Measurements from ENCODE around the gene CLRN3.

The CLRN3 gene

GRCh38 chr10:127872871-127873600 is 19.7 kb downstream of the CLRN3 start:
- no peak for DNase-seq

GRCh38 chr10:127872011-127872761 is 20.6 kb downstream of the CLRN3 start:
- DNase-seq = no peak

GRCh38 chr10:127871631-127872010 is 21.1 kb downstream of the CLRN3 start:
- no peak for DNase-seq

DNA sequence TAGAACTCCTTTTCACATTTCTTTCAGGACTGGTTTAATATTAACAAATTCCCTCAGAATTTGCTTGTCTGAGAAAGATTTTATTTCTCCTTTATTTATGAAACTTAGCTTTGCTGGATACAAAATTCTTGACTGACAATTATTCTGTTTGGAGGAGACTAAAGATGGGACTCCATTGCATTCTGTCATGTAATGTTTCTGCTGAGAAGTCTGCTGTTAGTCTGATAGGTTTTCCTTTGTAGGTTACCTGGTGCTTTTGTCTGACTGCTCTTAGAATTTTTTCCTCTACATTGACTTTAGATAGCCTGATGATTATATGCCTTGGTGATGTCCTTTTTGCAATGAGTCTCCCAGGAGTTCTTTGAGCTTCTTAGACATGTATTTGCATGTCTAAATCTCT is 23.4 kb downstream of the CLRN3 start:
- no peak for DNase-seq

- no peak for DNase-seq
These were observed 24.9 kb downstream of the CLRN3 start for GRCh38 chr10:127867805-127868204.

DNA sequence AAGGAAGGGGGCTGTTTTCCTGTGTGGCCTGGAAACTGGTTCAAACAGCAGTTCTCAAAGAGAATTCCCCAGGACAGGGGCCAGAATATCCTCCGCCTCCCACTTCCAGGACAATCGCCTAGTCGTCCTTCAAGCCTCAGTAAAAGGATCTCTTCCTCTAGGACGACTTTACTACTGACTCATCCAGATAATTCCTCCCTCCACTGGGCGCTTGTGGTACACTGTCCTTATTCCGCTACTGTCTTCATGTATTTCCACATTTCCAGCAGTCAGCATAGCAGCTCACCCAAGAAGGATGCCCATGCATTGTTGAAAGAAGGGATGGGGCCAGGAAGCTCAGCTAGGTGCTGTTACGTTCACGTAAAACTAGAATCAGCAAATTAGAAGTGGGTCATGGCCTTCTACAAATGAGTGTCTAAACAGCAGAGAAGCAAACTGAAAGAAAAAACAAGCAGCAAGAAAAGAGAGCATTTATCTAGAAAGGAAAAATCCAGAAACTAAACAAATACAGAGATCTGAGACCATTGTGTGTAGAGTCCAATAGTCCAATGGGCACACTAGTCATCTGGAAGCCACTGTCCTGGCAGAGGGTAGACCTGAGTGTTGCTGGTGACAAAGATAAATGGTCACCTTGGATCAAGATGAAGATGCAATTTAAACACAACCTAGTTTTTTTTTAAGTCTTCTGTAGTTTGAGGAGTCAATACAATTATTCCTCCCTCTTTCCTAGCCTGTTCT is 26.3 kb downstream of the CLRN3 start:
- DNase-seq = no peak

DNA sequence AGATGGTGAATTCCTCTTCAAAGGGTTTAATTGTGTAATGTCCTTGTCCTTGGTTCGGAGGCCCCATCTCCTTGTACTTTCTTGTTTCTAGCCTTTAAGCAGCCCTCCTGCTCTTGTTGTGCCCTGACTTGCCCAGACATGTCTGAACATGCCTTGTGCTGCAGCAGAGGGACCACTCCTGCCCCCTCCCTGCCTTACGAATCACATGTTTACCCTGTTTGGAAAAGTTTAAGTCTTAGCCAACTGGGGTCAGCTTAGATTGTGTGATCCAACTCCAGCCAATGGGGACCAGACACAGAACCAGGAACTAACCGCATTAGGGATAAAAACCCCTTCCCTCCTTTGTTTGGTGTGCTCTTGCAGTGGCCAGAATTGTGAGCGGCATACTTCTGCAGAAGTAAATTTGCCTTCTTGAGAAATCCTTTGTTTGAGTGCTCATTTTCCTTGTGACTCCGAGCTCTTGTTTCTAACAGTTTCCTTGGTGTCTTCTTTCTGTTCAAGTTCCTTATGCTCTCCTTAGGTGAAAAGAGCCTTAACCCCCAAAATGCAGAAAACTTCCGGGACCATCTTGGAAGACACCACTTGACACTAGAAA is 29.4 kb downstream of the CLRN3 start:
- DNase-seq = no peak

GRCh38 chr10:127860592-127860991 is 32.1 kb downstream of the CLRN3 start:
- no peak for DNase-seq

GRCh38 chr10:127855976-127856375 is 36.8 kb downstream of the CLRN3 start:
- no peak for DNase-seq

DNA sequence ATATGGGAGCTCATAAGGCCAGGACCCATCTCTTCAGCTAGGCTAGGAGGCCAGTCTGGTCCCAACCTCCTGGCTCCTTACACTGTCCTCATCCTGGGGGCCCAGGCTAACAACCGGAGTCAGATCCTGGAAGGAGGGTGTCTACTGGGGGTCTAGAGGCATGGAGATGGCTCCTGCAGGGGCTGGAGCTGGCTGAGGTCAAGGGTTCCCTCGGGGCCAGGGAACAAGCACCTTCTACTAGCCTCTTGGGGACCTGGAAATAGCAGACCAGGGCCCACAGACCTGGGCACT is 37.2 kb downstream of the CLRN3 start:
- no peak for DNase-seq

DNA sequence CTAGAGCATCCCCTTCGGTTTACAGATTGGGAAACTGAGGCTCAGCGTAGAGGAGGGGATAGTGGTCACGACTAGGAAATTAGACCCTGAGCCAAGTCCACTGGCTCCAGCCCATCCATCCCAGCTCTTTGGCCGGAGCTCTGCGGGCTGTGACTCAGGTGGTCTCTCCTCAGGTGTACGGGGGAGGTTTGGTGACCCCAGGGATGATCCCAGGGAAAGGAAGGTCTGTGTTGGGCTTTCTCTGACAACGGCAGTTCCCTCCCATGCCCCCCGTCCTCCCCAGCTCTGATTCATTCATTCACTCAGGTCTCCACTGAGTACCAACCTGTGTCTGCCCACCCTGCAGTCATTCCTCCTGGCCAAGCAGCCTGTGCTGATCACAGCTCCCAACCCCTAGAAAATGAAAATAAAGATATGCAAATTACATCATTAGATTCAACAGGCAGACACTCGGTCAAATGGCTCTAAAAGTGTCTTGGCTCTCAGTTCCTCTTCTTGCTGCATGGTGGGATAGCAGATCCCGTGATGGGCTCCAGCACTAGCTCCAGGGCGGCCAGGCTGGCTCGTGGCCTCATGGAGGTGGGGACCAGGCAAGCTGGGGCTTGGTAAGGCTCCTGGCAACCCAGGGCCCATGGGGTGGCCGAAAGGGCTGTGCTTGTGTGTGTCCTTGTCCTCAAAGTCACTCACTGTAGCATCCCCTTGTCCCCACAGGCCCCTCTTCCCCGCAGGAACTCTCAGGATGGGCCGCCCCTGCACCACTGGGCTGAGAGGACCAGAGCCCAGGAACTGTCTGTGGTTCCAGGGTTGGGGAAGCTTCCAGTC is 37.8 kb downstream of the CLRN3 start:
- DNase-seq = no peak

GRCh38 chr10:127853868-127854768 is 38.6 kb downstream of the CLRN3 start:
- DNase-seq = peak; percentile 59

GRCh38 chr10:127852456-127852855 is 40.3 kb downstream of the CLRN3 start:
- DNase-seq = no peak

- no peak for DNase-seq
These were observed 41.0 kb downstream of the CLRN3 start for GRCh38 chr10:127851661-127852194.

GRCh38 chr10:127850944-127851343 is 41.8 kb downstream of the CLRN3 start:
- no peak for DNase-seq

- DNase-seq = no peak
These were observed 42.8 kb downstream of the CLRN3 start for GRCh38 chr10:127849921-127850320.

GRCh38 chr10:127849224-127849623 is 43.5 kb downstream of the CLRN3 start:
- DNase-seq = no peak

DNA sequence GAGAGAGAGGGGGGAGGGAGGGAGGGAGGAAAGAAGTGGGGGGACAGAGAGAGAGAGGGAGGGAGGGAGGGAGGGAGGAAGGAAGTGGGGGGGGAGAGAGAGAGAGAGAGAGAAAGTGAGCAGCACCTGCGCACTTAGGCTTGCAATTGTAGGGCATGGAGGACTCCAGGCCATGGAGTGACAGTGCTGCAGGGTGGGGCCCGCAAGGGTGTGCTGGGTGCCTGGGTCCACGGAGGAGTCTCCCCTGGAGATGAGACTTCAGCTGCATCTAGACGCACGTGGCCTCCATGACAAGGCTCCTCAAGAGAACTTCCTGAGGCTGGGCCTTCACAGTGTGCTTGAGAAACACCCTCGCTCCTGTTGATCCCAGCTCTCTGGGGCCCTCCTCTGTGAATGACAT is 44.5 kb downstream of the CLRN3 start:
- DNase-seq = no peak

GRCh38 chr10:127845756-127846155 is 47.0 kb downstream of the CLRN3 start:
- DNase-seq = no peak

- DNase-seq = no peak
These were observed 51.9 kb downstream of the CLRN3 start for GRCh38 chr10:127840884-127841283.

GRCh38 chr10:127836966-127837365 is 55.8 kb downstream of the CLRN3 start:
- no peak for DNase-seq
